ENCODE results near the gene PRKCE.

PRKCE gene

GRCh38 chr2:45951025-45951727 is 299.7 kb downstream of the PRKCE start:
- DNase-seq, result no peak

DNA sequence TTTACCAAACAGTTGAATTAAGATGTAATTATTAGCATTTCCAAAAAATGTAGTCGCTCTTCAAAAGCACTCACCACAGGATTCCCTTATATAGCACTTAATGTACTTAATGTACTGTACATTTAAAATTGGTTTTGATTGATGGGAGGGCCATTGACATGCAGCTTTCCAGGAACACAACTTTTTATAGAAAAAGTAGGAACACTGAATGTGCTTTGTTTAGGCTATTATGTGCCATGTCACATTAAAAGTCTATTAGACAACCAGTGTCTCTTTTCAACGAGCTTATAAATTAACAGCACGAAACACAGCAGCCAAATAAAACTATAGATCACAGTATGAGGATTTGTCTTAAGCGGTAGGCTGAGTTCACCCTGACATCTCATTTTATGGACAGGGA is 301.1 kb downstream of the PRKCE start:
- no peak for DNase-seq

- no peak for DNase-seq
Observed at GRCh38 chr2:45953376-45954027, 302.0 kb downstream of the PRKCE start.

GRCh38 chr2:45954233-45954850 is 302.9 kb downstream of the PRKCE start:
- DNase-seq, result no peak

GRCh38 chr2:45957533-45958227 is 306.2 kb downstream of the PRKCE start:
- DNase-seq, result no peak

DNA sequence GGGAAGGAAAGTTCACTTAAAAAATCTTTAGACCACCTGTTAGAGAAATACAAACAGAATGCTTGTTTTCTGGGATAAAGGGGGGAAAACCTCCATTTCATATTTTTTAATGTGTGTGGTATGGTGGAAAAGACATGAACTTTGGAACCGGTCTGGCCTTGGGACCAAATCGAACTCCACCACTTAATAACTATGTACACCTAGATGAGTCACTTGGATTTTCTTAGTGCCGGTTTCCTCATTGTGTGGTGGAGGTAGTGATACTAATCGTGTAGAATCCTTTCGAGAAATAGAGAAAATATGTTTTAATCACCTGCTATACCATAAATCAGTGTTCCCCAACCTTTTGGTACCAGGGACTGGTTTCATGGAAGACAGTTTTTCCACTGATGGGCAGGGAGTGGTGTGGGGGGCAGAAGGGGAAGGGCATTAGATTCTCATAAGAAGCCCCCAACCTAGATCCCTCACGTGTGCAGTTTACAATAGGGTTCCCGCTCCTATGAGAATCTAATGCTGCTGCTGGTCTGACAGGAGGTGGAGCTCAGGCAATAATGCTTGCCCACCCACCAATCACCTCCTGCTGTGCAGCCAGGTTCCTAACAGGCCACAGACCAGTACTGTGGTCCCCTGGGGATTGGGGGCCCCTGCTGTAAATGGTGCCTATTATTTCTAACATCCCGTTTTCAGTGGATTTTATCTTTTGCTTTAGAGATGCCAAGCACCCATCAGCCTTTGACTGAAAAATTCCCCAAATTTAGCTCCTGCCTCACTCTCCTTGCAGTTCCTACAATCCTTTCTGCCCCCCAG is 308.8 kb downstream of the PRKCE start:
- DNase-seq, result no peak

DNA sequence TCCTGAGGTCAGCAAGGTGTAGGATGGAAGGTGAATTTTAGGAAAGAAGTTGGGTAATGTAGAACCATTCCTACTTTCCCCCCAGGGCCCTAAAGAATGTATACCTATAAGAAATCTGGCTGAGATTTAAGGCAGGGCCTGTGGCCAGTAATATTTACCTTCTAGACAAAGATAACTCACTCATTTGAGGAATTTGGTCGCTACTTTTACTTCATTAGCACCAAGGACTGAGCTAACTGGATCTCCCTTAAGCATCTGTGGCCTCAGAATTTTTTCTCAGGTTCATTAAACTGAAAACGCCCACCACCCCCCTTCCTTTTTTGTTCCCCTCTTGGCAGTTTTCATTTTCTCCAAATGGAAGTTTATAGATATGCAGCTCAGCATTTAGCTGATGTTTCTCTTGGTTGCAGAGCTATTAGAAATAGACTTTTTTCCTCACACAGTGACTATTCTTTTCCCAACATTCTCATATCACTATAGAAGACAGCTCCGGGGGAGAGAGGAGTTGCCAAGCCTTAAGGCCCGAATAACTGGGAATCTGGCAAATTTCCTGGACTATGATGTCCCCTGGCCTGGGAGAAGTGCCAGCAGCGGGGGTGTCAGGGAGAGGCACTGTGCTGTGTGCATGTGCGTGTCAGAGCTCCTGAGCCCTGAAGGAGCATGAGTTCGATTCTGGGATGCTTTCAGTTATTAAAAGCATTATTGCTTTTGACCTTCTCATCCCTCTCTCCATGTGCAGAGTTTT is 310.9 kb downstream of the PRKCE start:
- DNase-seq, result no peak

GRCh38 chr2:45963816-45964215 is 312.3 kb downstream of the PRKCE start:
- no peak for DNase-seq

- DNase-seq, result peak; percentile 74
Observed at GRCh38 chr2:45964223-45964841, 312.9 kb downstream of the PRKCE start.

- no peak for DNase-seq
Observed at GRCh38 chr2:45964906-45965305, 313.4 kb downstream of the PRKCE start.

DNA sequence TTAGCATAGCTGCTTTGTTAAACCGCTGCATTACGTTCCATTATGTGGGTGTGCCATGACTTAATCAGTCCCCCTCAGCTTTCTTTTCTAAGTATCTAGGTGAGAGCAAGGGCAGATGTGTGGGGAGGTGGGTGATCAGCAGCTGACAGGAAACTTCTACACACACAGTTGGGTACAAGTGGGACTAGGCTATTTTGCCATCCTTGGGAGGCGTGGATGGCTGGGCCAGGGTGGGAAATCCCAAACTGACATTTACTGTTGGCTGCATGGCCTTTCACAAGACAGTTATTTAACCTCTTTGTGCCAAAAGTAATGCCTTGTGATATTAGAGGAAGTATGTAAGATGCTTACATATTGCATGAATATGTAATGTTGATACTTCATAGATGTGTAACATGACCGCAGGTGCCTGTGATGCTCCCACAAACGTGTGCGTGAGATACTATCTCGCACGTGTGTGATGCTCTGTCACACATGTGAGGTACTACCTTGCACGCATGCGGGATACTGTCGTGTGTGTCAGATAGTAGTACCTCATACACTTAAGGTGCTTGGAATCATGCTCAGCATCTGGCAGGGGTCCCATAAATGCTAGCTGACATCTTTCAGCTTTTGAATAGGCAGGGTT is 314.5 kb downstream of the PRKCE start:
- no peak for DNase-seq

DNA sequence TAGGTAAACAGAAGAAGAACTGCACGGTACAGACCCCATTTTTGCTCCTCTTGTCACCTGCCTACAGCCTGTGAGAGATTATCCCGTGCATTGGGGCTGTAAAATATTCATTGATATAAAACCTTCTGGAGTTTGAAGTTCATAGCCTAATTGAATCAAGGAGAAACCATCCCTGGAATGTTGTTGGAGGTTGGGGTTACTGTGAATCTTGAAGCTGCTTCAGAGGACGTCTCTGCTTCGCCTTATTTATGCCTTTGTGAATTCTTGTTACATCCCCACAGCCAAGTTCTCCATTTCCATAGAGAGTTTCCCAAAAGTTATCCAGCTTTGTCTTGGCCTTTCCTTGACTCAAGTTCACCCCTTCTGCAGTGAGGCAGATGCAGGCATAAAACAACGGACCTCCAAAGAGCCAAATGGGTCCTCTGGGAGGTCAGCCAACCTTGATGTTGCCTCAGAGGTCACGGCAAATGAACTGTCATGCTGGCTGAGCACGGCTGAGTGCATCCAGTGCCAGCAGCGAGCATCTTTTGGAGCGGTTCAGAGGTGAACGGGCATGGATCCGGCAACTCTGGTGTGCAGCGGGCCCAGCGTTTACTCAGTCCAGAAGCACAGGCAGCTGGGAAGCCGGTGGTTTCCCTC is 317.6 kb downstream of the PRKCE start:
- no peak for DNase-seq

GRCh38 chr2:45973426-45973825 is 322.0 kb downstream of the PRKCE start:
- DNase-seq, result no peak

- no peak for DNase-seq
Observed at GRCh38 chr2:45974056-45974455, 322.6 kb downstream of the PRKCE start.

- no peak for DNase-seq
Observed at GRCh38 chr2:45974762-45975408, 323.4 kb downstream of the PRKCE start.

DNA sequence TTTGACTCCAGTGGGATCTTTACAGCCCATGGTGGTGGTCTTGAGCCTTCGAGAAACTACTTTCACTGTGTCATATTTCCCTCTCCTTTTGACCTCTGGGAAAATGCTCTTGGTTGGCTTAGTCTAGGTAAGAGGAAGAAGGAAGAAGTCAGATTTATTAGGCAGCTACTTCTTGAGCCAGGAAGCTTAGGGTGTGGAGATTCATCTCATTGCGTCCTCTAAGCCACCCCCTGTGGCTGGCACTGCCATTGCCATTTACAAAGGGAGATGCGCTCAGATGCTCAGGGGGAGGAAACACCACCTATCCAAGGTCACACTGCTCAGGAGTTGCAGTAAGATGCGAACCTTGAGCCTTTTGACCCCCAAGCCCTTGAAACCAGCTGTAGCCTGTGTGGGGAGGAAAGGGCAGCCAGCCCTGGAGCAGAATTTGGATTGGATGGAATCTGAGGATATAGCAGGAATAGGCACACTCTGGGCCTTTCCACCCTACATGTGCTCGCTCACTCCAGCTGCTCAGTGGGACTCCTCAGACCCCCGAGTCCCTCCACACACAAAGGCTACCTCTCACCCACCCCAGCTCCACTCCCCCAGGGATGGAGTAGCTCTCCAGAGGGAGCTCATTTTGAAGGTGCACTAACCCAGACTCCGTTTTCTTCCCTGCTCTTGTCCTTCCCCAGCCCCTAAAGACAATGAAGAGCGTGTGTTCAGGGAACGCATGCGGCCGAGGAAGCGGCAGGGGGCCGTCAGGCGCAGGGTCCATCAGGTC is 324.5 kb downstream of the PRKCE start:
- DNase-seq, result no peak

GRCh38 chr2:45978302-45978859 is 326.9 kb downstream of the PRKCE start:
- no peak for DNase-seq

DNA sequence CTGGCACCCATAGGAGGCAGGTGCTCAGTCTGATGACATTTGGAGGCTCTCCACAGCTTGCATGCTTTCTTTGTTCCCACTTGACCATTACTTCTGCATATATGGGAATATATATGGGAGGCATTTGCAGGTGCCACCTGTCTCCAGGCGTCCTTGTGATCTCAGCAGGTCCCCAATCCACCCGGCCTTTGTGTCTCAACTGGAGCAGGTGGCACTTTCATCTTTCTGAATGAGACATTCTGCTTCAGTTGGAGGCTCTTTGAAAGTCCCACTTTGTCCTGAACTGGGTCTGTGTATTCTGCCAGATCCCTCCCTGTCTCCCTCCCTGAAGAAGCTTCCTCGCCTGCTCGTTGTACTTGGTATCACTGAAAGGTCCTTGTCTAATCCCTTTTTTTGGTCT is 327.6 kb downstream of the PRKCE start:
- DNase-seq, result no peak

Measured in NCI-H2081 treated with DMSO at 0.1 percent for 48 hours (cell line).